Measurements from ENCODE around the gene KCNS3. TPM values are rescaled to one million over a fixed set of nuclear protein-coding genes. Genes with fewer than 3 reads are reported as not detected.

The KCNS3 gene
- total RNA-seq, 4 donors from 2014 or later, result 2.2 to 5.9 (median 4.6) TPM

GRCh38 chr2:17971531-17972125 lies 93.2 kb downstream of the KCNS3 start:
- TF ChIP-seq, protein P1, sequence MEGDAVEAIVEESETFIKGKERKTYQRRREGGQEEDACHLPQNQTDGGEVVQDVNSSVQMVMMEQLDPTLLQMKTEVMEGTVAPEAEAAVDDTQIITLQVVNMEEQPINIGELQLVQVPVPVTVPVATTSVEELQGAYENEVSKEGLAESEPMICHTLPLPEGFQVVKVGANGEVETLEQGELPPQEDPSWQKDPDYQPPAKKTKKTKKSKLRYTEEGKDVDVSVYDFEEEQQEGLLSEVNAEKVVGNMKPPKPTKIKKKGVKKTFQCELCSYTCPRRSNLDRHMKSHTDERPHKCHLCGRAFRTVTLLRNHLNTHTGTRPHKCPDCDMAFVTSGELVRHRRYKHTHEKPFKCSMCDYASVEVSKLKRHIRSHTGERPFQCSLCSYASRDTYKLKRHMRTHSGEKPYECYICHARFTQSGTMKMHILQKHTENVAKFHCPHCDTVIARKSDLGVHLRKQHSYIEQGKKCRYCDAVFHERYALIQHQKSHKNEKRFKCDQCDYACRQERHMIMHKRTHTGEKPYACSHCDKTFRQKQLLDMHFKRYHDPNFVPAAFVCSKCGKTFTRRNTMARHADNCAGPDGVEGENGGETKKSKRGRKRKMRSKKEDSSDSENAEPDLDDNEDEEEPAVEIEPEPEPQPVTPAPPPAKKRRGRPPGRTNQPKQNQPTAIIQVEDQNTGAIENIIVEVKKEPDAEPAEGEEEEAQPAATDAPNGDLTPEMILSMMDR (IDR thresholded peaks at IDR 0.05; ENCODE audit: low read depth), result no peak

GRCh38 chr2:17972991-17973390 lies 94.5 kb downstream of the KCNS3 start:
- TF ChIP-seq, protein P1 (IDR thresholded peaks at IDR 0.05; ENCODE audit: low read depth), result no peak

DNA sequence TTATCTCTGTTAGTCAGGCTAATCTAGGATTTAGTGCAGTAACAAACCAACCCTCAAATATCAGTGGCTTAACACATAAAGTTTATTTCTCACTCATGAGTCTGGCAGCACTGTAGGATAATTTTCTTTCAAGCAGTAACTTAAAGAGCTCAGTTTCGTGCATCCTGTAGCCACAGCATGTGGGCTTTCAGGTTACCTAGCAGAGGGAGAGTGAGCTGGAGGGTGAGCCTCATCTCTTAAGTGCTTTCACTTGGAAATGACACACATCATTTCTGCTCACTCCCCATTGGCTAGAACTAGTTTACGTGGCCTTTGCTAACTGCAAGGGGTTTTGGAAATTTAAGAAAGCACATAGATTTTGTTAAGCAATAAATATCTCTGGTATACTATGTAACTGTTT lies 96.9 kb downstream of the KCNS3 start:
- TF ChIP-seq, protein P1 (IDR thresholded peaks at IDR 0.05; ENCODE audit: low read depth), result no peak

GRCh38 chr2:17976871-17977746 lies 98.6 kb downstream of the KCNS3 start:
- TF ChIP-seq, protein P1 (IDR thresholded peaks at IDR 0.05; ENCODE audit: low read depth), result no peak

DNA sequence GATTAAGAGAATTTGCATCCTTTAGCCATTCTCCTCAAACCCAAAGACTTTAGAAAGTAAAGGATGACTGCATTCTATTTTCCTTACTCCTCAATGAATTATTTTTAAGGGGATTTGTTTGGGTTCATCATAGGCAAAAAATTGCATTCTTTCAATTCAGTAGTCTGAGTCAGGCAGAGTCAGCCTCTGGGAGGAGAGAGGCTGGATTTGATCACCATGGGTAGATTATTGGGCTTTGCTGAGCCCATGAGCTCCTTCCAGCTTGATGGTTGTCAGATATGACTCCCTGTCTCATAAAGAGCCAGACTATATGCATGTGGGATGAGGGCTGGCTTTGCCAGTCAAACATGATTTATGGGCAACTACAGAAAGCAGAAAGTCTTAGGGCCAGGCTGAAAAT lies 101.2 kb downstream of the KCNS3 start:
- TF ChIP-seq, protein P1 (IDR thresholded peaks at IDR 0.05; ENCODE audit: low read depth), result no peak

DNA sequence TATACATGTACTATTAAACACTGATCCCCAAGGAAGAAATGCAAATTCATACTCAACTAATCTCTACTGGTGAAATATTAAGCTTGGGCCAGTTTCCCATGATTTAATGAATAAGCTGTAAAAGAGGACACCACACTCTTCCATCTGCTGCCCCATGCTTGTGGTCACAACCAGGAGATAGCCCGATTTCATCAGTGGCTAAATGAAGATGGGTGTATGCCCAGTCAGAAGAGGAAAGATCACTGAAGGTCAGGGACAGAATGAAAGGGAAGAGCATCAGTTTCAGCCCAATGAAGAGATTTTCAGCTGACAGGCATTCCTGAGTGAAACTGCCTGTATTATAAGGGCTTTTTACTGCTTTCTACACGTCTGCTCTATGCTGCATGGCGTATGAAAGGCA lies 103.5 kb downstream of the KCNS3 start:
- TF ChIP-seq, protein P1 (IDR thresholded peaks at IDR 0.05; ENCODE audit: low read depth), result no peak

Other genes starting within 250 kb of the KCNS3 start
- gene SMC6, start 124.9 kb upstream of the KCNS3 start, total RNA-seq, result 10 to 100 TPM; 12.8 to 26.6 (median 16.8) TPM
- 1 to 10 TPM; 4.5 to 9.1 (median 5.9) TPM for gene GEN1, start 124.5 kb upstream of the KCNS3 start, total RNA-seq
- gene MSGN1, start 62.2 kb upstream of the KCNS3 start, total RNA-seq, result not detected

Data from subcutaneous adipose tissue (tissue), 4 donors.